ENCODE measurements around the gene HPS6. TPM values are rescaled to one million over a fixed set of nuclear protein-coding genes. Genes with fewer than 3 reads are reported as not detected.

Gene HPS6
- 10 to 100 TPM; 15.9 to 29.5 (median 21.9) TPM for total RNA-seq
- polyA plus RNA-seq, result 10 to 100 TPM in 2 of 3 donors, 1 to 10 TPM in 1; 7.2 to 14.1 (median 10.8) TPM
- long read RNA-seq, donor 1, transcript HPS6-201 (1 exons, 2,649 nt), result major isoform, 15 of 15 reads
- long read RNA-seq, donor 1, partial matches to known transcripts, result 0 of 15 reads
- long read RNA-seq, donor 1, other reads (novel, unspliced or antisense), result 0 of 15 reads
- long read RNA-seq, donor 2, transcript HPS6-201 (1 exons, 2,649 nt), result major isoform, 13 of 13 reads
- long read RNA-seq, donor 2, partial matches to known transcripts, result 0 of 13 reads
- long read RNA-seq, donor 2, other reads (novel, unspliced or antisense), result 0 of 13 reads

DNA sequence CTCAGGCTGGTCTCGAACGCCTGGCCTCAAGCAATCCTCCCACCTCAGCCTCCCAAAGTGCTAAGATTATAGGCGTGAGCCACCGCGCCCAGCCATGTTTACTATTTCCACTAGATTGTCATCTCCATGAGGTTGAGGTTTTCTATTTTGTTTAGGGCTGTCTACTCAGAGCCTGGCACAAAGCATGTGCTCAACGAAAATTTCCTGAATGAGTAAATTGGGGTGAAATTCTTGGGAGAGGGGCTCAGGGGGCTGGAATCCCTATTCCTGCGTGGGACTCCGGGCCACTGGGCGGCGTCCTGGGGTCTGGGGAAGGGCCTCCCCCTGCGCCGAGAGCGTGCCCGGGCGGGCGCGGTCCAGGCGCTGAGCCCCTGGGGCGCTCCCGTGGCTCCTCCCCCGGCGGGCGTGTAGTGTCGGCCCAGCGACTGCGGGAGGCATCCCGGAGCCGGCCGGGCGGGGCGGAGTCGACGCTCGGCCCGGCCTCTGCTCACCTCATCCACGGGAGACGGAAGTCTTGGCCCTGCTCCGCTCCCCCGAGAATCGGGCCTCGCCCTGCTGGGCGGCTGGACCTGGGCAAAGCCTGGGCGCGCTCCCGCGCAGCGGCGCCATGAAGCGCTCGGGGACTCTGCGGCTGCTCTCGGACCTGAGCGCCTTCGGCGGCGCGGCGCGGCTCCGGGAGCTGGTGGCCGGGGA, at the start of gene HPS6:
Gene HPS6, plus strand, starts transcription at position 482 of the 693 bp plus-strand sequence. Its CDS starts 126 bp downstream, at position 608.
- peak within 1 kb of the TSS; percentile 93 to 98 (median 94) for H3K27ac ChIP-seq
- H3K9me3 ChIP-seq, result no peaks in the 10 kb centered on the region
- intact Hi-C loops (cut with DNase I; ENCODE audit: low total_unique reads), result loop anchor here (10.0 kb wide), 1 partner anchor 50 kb away; no protein-coding TSS in a partner anchor
- no peaks in the 10 kb centered on the region for H3K27me3 ChIP-seq (replicated peaks in 1 of 7)
- DNase-seq, result peak; percentile 99
- TF ChIP-seq, protein P1, sequence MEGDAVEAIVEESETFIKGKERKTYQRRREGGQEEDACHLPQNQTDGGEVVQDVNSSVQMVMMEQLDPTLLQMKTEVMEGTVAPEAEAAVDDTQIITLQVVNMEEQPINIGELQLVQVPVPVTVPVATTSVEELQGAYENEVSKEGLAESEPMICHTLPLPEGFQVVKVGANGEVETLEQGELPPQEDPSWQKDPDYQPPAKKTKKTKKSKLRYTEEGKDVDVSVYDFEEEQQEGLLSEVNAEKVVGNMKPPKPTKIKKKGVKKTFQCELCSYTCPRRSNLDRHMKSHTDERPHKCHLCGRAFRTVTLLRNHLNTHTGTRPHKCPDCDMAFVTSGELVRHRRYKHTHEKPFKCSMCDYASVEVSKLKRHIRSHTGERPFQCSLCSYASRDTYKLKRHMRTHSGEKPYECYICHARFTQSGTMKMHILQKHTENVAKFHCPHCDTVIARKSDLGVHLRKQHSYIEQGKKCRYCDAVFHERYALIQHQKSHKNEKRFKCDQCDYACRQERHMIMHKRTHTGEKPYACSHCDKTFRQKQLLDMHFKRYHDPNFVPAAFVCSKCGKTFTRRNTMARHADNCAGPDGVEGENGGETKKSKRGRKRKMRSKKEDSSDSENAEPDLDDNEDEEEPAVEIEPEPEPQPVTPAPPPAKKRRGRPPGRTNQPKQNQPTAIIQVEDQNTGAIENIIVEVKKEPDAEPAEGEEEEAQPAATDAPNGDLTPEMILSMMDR (IDR thresholded peaks at IDR 0.05 in 8 of 11, conservative IDR thresholded peaks at IDR 0.05 in 3 of 11), result peak in 8 of 11 experiments; percentile 10 to 67 (median 34)
- TF ChIP-seq POLR2A (IDR thresholded peaks at IDR 0.05) (peak in 2 of 3 donors; percentile 26 to 32), POLR2AphosphoS5 (IDR thresholded peaks at IDR 0.05) (peak; percentile 84 to 91 (median 90))
- H3K36me3 ChIP-seq, result peaks cover 0 to 34% (median 13%) of the 10 kb centered on the region in 6 donors
- H3K4me1 ChIP-seq, result peaks cover 17 to 53% (median 43%) of the 10 kb centered on the region in 6 donors
- peak within 1 kb of the TSS; percentile 69 to 99 (median 91) for H3K4me3 ChIP-seq
- 1 to 2% (median 2%) methylated on average over 39 to 61 of the region's 61 CpGs for WGBS, 5 donors

DNA sequence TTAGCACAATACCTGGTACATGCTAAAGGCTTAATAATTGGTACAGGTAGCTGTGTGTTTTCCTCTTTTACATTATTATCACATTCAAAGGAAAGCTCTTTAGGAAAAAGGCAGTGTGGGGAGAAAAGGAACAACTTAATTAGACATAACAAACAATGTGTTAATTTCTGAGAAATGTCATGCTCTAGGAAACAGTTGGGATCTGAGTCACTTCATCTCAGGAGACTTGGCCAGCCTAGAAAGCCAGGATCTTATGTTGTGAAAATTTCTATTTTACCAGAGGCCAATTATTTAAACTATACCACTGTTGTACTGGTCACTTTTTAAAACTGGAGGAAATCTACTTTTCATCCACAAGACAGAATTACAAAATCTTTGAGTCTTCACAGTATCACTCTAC, 48.7 kb upstream of the HPS6 start:
- no peak overlapping the region for H3K4me3 ChIP-seq
- H3K27me3 ChIP-seq (replicated peaks in 1 of 7), result no peaks in the 10 kb centered on the region
- H3K4me1 ChIP-seq, result no peaks in the 10 kb centered on the region
- DNase-seq, result no peak
- intact Hi-C loops (cut with DNase I; ENCODE audit: low total_unique reads), result no loop called here
- H3K9me3 ChIP-seq, result no peaks in the 10 kb centered on the region
- peaks cover 0 to 97% (median 36%) of the 10 kb centered on the region in 6 donors for H3K36me3 ChIP-seq
- TF ChIP-seq, protein P1 (IDR thresholded peaks at IDR 0.05 in 8 of 11, conservative IDR thresholded peaks at IDR 0.05 in 3 of 11), result no peak
- no peak for TF ChIP-seq POLR2A (IDR thresholded peaks at IDR 0.05)
- TF ChIP-seq POLR2AphosphoS5 (IDR thresholded peaks at IDR 0.05), result no peak
- no peak overlapping the region for H3K27ac ChIP-seq

DNA sequence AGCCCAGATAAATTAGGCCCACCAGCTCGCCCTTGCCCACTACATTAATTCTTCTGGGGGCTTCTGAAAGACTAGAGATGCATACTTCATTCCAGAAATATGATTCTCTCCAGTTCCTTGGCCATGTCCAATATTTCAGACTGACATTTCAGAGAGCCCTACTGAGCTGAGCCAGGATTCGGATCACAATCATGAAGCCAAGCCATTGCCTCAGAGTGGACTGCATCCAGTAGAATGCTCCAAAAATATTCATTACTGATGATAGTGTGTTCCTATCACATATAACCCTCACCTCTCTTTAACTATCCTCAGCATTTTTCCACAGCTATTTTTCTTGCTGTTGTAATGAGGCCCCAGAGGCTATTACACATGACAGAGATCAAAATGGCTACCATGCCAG, 47.9 kb upstream of the HPS6 start:
- Histone ChIP-seq H3K4me1 (no peaks in the 10 kb centered on the region), H3K9me3 (no peaks in the 10 kb centered on the region), H3K36me3 (peaks cover 0 to 97% (median 36%) of the 10 kb centered on the region in 6 donors), H3K4me3 (no peak overlapping the region), H3K27ac (no peak overlapping the region), H3K27me3 (replicated peaks in 1 of 7) (no peaks in the 10 kb centered on the region)
- intact Hi-C loops (cut with DNase I; ENCODE audit: low total_unique reads), result no loop called here
- DNase-seq, result no peak
- TF ChIP-seq POLR2A (IDR thresholded peaks at IDR 0.05), result no peak
- TF ChIP-seq, protein P1 (IDR thresholded peaks at IDR 0.05 in 8 of 11, conservative IDR thresholded peaks at IDR 0.05 in 3 of 11), result no peak
- no peak for TF ChIP-seq POLR2AphosphoS5 (IDR thresholded peaks at IDR 0.05)
- WGBS, 5 donors, result 91 to 98% (median 93%) methylated on average over 2 of the region's 2 CpGs

DNA sequence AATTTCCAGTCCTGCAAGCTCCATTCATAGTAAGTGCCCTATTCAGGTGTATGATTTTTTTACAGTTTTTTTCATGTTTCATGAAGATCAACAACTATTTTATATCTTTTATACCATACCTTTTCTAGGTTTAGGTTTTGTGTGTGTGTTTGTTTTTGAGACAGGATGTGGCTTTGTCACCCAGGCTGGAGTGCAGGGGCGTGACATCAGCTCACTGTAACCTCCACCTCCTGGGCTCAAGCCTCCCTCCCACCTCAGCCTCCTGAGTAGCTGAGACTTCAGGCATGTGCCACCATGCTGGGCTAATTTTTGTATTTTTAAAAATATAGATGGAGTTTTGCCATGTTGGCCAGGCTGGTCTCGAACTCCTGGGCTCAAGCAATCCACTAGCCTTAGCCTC, 44.2 kb upstream of the HPS6 start:
- no peaks in the 10 kb centered on the region for H3K27me3 ChIP-seq (replicated peaks in 1 of 7)
- H3K27ac ChIP-seq, result no peak overlapping the region
- intact Hi-C loops (cut with DNase I; ENCODE audit: low total_unique reads), result no loop called here
- no peak for TF ChIP-seq POLR2A (IDR thresholded peaks at IDR 0.05)
- TF ChIP-seq POLR2AphosphoS5 (IDR thresholded peaks at IDR 0.05), result no peak
- TF ChIP-seq, protein P1 (IDR thresholded peaks at IDR 0.05 in 8 of 11, conservative IDR thresholded peaks at IDR 0.05 in 3 of 11), result no peak
- H3K4me1 ChIP-seq, result peaks cover 0 to 13% (median 0%) of the 10 kb centered on the region in 6 donors
- DNase-seq, result no peak
- H3K9me3 ChIP-seq, result no peaks in the 10 kb centered on the region
- WGBS, 5 donors, result 84 to 97% (median 88%) methylated on average over 2 of the region's 2 CpGs
- peaks cover 0 to 100% (median 58%) of the 10 kb centered on the region in 6 donors for H3K36me3 ChIP-seq
- H3K4me3 ChIP-seq, result no peak overlapping the region
